HG02938 (cell line): Measurements from ENCODE around the gene GALNT5.
A peak's percentile ranks its signal among the peaks of the same experiment; 100 is the strongest.

Experiments
- ATAC-seq: cut with Tn5 transposase; IDR thresholded peaks from one replicate; pipeline ENCODE4 v1.9.1; 2021; ENCODE audit warnings: mild to moderate bottlenecking, moderate library complexity; ENCODE audit not compliant: unreplicated experiment

GALNT5 gene

GRCh38 chr2:157290525-157290924 is 33.0 kb downstream of the GALNT5 start:
- no peak for ATAC-seq

GRCh38 chr2:157291018-157291417 is 33.5 kb downstream of the GALNT5 start:
- ATAC-seq, result no peak

- no peak for ATAC-seq
Measured at GRCh38 chr2:157292853-157293252, 35.3 kb downstream of the GALNT5 start.

GRCh38 chr2:157296490-157296889 is 39.0 kb downstream of the GALNT5 start:
- ATAC-seq, result no peak

GRCh38 chr2:157296958-157297357 is 39.5 kb downstream of the GALNT5 start:
- no peak for ATAC-seq

GRCh38 chr2:157301307-157301706 is 43.8 kb downstream of the GALNT5 start:
- ATAC-seq, result no peak

- ATAC-seq, result peak; percentile 66
Measured at GRCh38 chr2:157302492-157303099, 45.1 kb downstream of the GALNT5 start.

GRCh38 chr2:157303612-157304011 is 46.1 kb downstream of the GALNT5 start:
- no peak for ATAC-seq

- no peak for ATAC-seq
Measured at GRCh38 chr2:157304811-157305722, 47.6 kb downstream of the GALNT5 start.

- no peak for ATAC-seq
Measured at GRCh38 chr2:157305723-157306110, 48.2 kb downstream of the GALNT5 start.

GRCh38 chr2:157307021-157307420 is 49.5 kb downstream of the GALNT5 start:
- ATAC-seq, result no peak

GRCh38 chr2:157309878-157310277 is 52.4 kb downstream of the GALNT5 start:
- no peak for ATAC-seq

- no peak for ATAC-seq
Measured at GRCh38 chr2:157311706-157312105, 54.2 kb downstream of the GALNT5 start.

- peak; percentile 54 for ATAC-seq
Measured at GRCh38 chr2:157312866-157313486, 55.5 kb downstream of the GALNT5 start.

- ATAC-seq, result no peak
Measured at GRCh38 chr2:157315901-157316300, 58.4 kb downstream of the GALNT5 start.

GRCh38 chr2:157318884-157319283 is 61.4 kb downstream of the GALNT5 start:
- ATAC-seq, result no peak

GRCh38 chr2:157319795-157320194 is 62.3 kb downstream of the GALNT5 start:
- ATAC-seq, result no peak

GRCh38 chr2:157320409-157320808 is 62.9 kb downstream of the GALNT5 start:
- ATAC-seq, result no peak

GRCh38 chr2:157321466-157321865 is 64.0 kb downstream of the GALNT5 start:
- ATAC-seq, result no peak

GRCh38 chr2:157322432-157322831 is 64.9 kb downstream of the GALNT5 start:
- no peak for ATAC-seq

GRCh38 chr2:157324331-157324843 is 66.9 kb downstream of the GALNT5 start:
- no peak for ATAC-seq

GRCh38 chr2:157325786-157326185 is 68.3 kb downstream of the GALNT5 start, which contains the start of gene ERMN:
TSS of gene ERMN (minus strand) at chr2:157325824. CDS start at chr2:157325642, 182 bp downstream.
- ATAC-seq, result no peak
